Astrocyte (in vitro differentiated cells and primary cell): ENCODE results near the gene EPAS1.

Experiments used
- CTCF ChIP-seq: IDR thresholded peaks from 2 replicates; pipeline ENCODE4 v1.5.1; 2011; ENCODE audit warnings: low read depth, mild to moderate bottlenecking, inconsistent platforms, low read length, moderate library complexity; ENCODE audit not compliant: insufficient read depth
- EZH2 ChIP-seq: IDR thresholded peaks from 2 replicates; pipeline ENCODE4 v1.6.1; 2012; ENCODE audit warnings: mild to moderate bottlenecking, low read length, inconsistent platforms; ENCODE audit not compliant: insufficient read depth

GRCh38 chr2:46392561-46393346, 95.5 kb downstream of the EPAS1 start:
- TF ChIP-seq EZH2 (no peak), CTCF (no peak)
